Activated T-helper 2 cell treated with anti-CD3 and anti-CD28 coated beads, Interferon-gamma antibody, Interleukin-2, Interleukin-4, amounts not matched to agents 10 μg/mL and 5 μg/mL and 100 μg/mL, durations not matched to agents 14 hours and 24 hours and 36 hours (primary cell): ENCODE data around the gene FNDC10. TPM values are rescaled to one million over a fixed set of nuclear protein-coding genes. Genes with fewer than 3 reads are reported as not detected.
"Not testable (repeated sequence)": the region's sequence is repeated elsewhere in the genome, so short reads cannot be mapped to it uniquely, and the experiment has no call there.

Source experiments
- DNase-seq: peaks from one replicate; pipeline ENCODE4 v3.0.0; 2021; ENCODE audit warnings: low spot score
- H3K27ac Mint-ChIP-seq: one replicate; pipeline ENCODE4 v1.8.0; 2021; ENCODE audit warnings: mixed read lengths
- H3K27me3 Mint-ChIP-seq: one replicate; pipeline ENCODE4 v1.8.0; 2021; ENCODE audit warnings: low read depth, mixed read lengths
- H3K36me3 Mint-ChIP-seq: one replicate; pipeline ENCODE4 v1.8.0; 2021; ENCODE audit warnings: low read depth, mixed read lengths
- H3K4me1 Mint-ChIP-seq: one replicate; pipeline ENCODE4 v1.8.0; 2021; ENCODE audit warnings: low read depth, mixed read lengths
- H3K4me3 Mint-ChIP-seq: one replicate; pipeline ENCODE4 v1.8.0; 2021; ENCODE audit warnings: low read depth, mild to moderate bottlenecking, moderate library complexity, mixed read lengths
- H3K9me3 Mint-ChIP-seq: one replicate; pipeline ENCODE4 v1.8.0; 2021; ENCODE audit warnings: mixed read lengths
- intact Hi-C: fragments of 100-400 bp; cut with micrococcal nuclease; formaldehyde crosslinking; loops from one replicate; pipeline ENCODE4 v1.15.1; 2023
- total RNA-seq: library from RNA; stranded (reverse); gene quantifications from 2 replicates; pipeline ENCODE4 v1.2.3, GENCODE V29; 2022

FNDC10 gene
- total RNA-seq: 10.4 and 11.8 TPM in 2 replicates

GRCh38 chr1:1599935-1600860 lies at the start of gene FNDC10:
Gene FNDC10, minus strand, starts transcription at chr1:1600135. Its CDS starts 120 bp downstream, at chr1:1600015.
- peaks cover 2% of the 10 kb centered on the region for H3K4me1 Mint-ChIP-seq
- H3K27me3 Mint-ChIP-seq: peaks cover 5% of the 10 kb centered on the region
- no peak within 1 kb of the TSS for H3K27ac Mint-ChIP-seq
- H3K4me3 Mint-ChIP-seq: peak within 1 kb of the TSS; percentile 78
- H3K9me3 Mint-ChIP-seq: no peaks in the 10 kb centered on the region
- H3K36me3 Mint-ChIP-seq: no peaks in the 10 kb centered on the region
- intact Hi-C loops: no loop called here
- no peak for DNase-seq

DNA sequence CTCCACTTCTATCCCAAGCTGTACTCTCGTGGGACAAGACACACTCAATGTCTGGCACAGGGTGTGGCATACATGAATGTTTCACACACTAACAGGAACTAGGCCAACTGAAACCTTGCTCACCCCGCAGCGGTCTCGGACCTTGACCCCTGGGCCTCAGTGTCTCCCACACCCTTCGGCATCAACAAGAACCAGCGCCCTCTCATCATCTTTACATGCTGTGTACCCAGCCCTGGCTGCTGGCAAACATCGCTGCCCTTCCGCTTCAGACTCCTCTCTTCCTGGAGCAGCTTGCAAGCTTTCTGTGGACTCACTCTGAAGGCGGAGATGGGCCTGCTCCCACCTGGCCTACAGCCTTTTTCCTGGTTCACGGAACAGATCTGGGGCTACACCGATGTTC lies 48.3 kb upstream of the FNDC10 start:
- H3K9me3 Mint-ChIP-seq, H3K4me1 Mint-ChIP-seq, H3K27ac Mint-ChIP-seq, intact Hi-C loops, H3K4me3 Mint-ChIP-seq, H3K27me3 Mint-ChIP-seq, DNase-seq: not testable (repeated sequence)
- H3K36me3 Mint-ChIP-seq: peaks cover 58% of the 10 kb centered on the region

GRCh38 chr1:1647567-1648241 lies 47.8 kb upstream of the FNDC10 start:
- H3K36me3 Mint-ChIP-seq: peaks cover 56% of the 10 kb centered on the region
- not testable (repeated sequence) for H3K4me3 Mint-ChIP-seq

GRCh38 chr1:1646326-1646725 lies 46.4 kb upstream of the FNDC10 start:
- H3K27me3 Mint-ChIP-seq, intact Hi-C loops: not testable (repeated sequence)

More at GRCh38 chr1:1647567-1648241, 47.8 kb upstream of the FNDC10 start:
- H3K27me3 Mint-ChIP-seq, H3K4me1 Mint-ChIP-seq, H3K27ac Mint-ChIP-seq, H3K9me3 Mint-ChIP-seq, intact Hi-C loops, DNase-seq: not testable (repeated sequence)

GRCh38 chr1:1640711-1641461 lies 41.0 kb upstream of the FNDC10 start:
- not testable (repeated sequence) for DNase-seq

More at GRCh38 chr1:1646326-1646725, 46.4 kb upstream of the FNDC10 start:
- DNase-seq, H3K9me3 Mint-ChIP-seq, H3K27ac Mint-ChIP-seq, H3K4me3 Mint-ChIP-seq, H3K4me1 Mint-ChIP-seq: not testable (repeated sequence)
- H3K36me3 Mint-ChIP-seq: peaks cover 42% of the 10 kb centered on the region

GRCh38 chr1:1640081-1640480 lies 40.1 kb upstream of the FNDC10 start:
- H3K36me3 Mint-ChIP-seq, H3K4me1 Mint-ChIP-seq, H3K27ac Mint-ChIP-seq, H3K9me3 Mint-ChIP-seq, H3K27me3 Mint-ChIP-seq, intact Hi-C loops, DNase-seq, H3K4me3 Mint-ChIP-seq: not testable (repeated sequence)

More at GRCh38 chr1:1640711-1641461, 41.0 kb upstream of the FNDC10 start:
- H3K9me3 Mint-ChIP-seq, H3K4me3 Mint-ChIP-seq, H3K27ac Mint-ChIP-seq, intact Hi-C loops, H3K27me3 Mint-ChIP-seq, H3K4me1 Mint-ChIP-seq: not testable (repeated sequence)
- peaks cover 13% of the 10 kb centered on the region for H3K36me3 Mint-ChIP-seq

- H3K27me3 Mint-ChIP-seq, H3K4me1 Mint-ChIP-seq, H3K27ac Mint-ChIP-seq, H3K4me3 Mint-ChIP-seq, DNase-seq, H3K36me3 Mint-ChIP-seq, H3K9me3 Mint-ChIP-seq, intact Hi-C loops: not testable (repeated sequence)
Measured at GRCh38 chr1:1639368-1639767, 39.4 kb upstream of the FNDC10 start.

DNA sequence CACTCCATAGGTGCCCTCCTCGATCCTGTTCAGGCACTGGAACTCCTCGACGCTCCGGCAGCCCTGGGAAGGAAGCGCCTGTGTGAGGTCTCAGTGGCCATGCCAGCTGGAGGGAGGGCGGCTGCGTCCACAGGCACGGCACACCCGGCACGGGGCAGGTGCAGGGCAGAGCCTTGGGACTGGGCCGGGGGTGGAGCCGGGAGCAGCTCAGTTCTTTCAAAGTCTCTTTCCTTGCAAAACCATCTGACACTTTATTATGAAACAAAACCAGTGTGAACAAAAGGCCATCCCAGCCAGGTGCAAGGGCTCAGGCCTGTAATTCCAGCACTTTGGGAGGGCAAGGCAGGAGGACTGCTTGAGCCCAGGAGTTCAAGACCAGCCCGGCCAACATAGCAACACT lies 38.6 kb upstream of the FNDC10 start:
- H3K36me3 Mint-ChIP-seq, intact Hi-C loops, H3K4me1 Mint-ChIP-seq, DNase-seq, H3K27me3 Mint-ChIP-seq, H3K4me3 Mint-ChIP-seq, H3K9me3 Mint-ChIP-seq, H3K27ac Mint-ChIP-seq: not testable (repeated sequence)

DNA sequence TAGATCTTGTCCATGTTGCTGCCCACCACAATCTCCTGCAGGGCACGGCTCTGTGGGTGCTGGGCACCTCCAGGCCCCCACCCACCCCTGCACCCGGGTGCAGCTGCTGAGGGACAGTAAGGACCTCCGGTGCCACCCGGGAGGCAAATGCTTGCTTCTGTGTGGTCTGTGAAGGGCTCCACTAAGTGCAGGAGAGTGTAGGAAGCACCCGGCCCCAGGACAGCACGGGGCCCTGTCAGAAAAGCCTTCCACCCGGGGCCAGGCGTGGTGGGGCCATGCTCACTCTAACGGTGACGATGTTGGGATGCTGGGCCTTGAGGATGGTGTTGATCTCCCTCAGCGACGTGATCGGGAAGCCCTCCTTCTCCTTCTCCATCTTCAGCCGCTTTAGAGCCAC lies 37.5 kb upstream of the FNDC10 start:
- H3K36me3 Mint-ChIP-seq, H3K27ac Mint-ChIP-seq, DNase-seq, H3K4me3 Mint-ChIP-seq, H3K9me3 Mint-ChIP-seq, H3K4me1 Mint-ChIP-seq, H3K27me3 Mint-ChIP-seq, intact Hi-C loops: not testable (repeated sequence)

DNA sequence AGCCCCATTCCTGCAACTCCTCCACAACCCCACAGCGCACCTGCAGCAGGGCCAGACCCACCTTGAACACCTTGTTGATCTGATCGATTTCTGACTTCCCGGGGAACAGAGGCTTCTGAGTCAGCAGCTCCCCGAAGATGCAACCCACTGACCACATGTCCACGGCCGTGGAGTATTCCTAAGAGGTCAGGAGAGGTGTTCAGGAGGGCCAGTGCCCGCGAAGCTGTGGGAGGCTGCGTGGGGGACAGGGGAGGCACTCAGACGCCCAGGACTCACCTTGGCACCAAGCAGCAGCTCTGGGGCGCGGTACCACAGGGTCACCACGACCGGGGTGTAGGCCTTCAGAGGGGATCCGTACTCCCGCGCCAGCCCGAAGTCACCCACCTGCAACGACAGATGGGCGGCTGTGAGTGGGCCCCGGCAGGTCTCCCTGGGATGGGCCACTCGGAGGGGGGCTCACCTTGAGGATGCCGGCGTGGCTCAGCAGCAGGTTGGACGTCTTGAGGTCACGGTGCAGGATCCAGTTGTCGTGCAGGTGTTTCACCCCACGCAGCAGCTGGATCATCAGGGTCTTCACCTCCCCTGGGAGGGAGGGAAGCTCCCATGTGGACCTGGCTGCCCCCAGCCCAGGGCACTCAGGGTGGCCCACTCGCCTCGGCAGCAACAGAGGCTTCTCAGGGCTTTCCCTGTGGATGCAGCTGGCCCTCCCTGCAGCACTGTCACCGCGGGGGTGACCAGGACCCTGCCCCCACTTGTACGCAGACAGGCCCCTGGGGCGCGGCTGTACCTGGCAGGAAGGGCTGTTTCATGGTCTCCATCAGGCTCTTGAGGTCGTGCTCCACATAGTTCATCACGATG lies 36.9 kb upstream of the FNDC10 start:
- DNase-seq, H3K27me3 Mint-ChIP-seq, H3K4me3 Mint-ChIP-seq, H3K27ac Mint-ChIP-seq, intact Hi-C loops, H3K9me3 Mint-ChIP-seq, H3K4me1 Mint-ChIP-seq, H3K36me3 Mint-ChIP-seq: not testable (repeated sequence)

- DNase-seq: not testable (repeated sequence)
Measured at GRCh38 chr1:1634613-1635012, 34.7 kb upstream of the FNDC10 start.

DNA sequence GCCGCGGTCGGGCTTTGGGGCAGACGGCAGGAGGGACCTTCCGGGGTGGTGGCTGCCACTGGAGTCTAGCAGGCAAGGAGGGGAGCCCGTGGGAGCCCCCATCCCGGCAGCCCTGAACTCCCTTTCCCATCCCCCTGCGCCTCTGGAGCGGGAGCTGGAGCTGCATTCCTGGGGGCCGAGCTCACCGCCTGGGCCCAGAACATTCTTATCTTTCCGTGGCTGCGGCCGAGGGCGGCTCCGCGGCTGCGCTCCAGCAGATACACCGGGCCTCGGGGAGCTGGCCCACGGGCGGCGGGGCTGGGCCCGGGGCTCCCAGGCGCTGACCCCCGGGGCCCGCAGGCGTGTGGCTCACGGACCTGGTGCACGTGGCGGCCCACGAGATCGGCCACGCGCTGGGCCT lies 33.5 kb upstream of the FNDC10 start:
- intact Hi-C loops, H3K4me3 Mint-ChIP-seq, H3K27me3 Mint-ChIP-seq, H3K4me1 Mint-ChIP-seq, H3K36me3 Mint-ChIP-seq, H3K9me3 Mint-ChIP-seq, H3K27ac Mint-ChIP-seq, DNase-seq: not testable (repeated sequence)

More at GRCh38 chr1:1634613-1635012, 34.7 kb upstream of the FNDC10 start:
- H3K4me1 Mint-ChIP-seq, H3K27ac Mint-ChIP-seq, intact Hi-C loops, H3K27me3 Mint-ChIP-seq, H3K36me3 Mint-ChIP-seq, H3K9me3 Mint-ChIP-seq, H3K4me3 Mint-ChIP-seq: not testable (repeated sequence)
